Fibroblast of villous mesenchyme (primary cell): ENCODE results near the gene TANGO6. TPM values are rescaled to one million over a fixed set of nuclear protein-coding genes. Genes with fewer than 3 reads are reported as not detected.
A peak's percentile ranks its signal among the peaks of the same experiment; 100 is the strongest.
"Not testable (repeated sequence)": the region's sequence is repeated elsewhere in the genome, so short reads cannot be mapped to it uniquely, and the experiment has no call there.

ENCODE experiments used
- DNase-seq: peaks from one replicate; pipeline ENCODE4 v3.0.0-alpha.2; 2010; ENCODE audit warnings: low read depth
- H3K4me3 ChIP-seq: 2 replicates; pipeline ENCODE4 v1.5.1; 2011; ENCODE audit warnings: low read depth, mild to moderate bottlenecking, low read length
- CTCF ChIP-seq: IDR thresholded peaks from 2 replicates; pipeline ENCODE4 v1.5.1; 2012; ENCODE audit warnings: low read depth, mild to moderate bottlenecking, low read length; ENCODE audit not compliant: insufficient read depth
- total RNA-seq: library from RNA; depleted of rRNA; stranded (reverse); fragments of >200 nt; gene quantifications from 2 replicates; pipeline ENCODE4 v1.2.3, GENCODE V29; 2012

Gene TANGO6
- total RNA-seq, 1 donor: 37.1 TPM

GRCh38 chr16:69126221-69126620 lies 282.9 kb downstream of the TANGO6 start:
- no peak for TF ChIP-seq CTCF
- no peak for DNase-seq
- H3K4me3 ChIP-seq: no peak overlapping the region

- not testable (repeated sequence) for DNase-seq, H3K4me3 ChIP-seq
Measured at GRCh38 chr16:69126801-69127200, 283.5 kb downstream of the TANGO6 start.

GRCh38 chr16:69127966-69128510 lies 284.7 kb downstream of the TANGO6 start:
- no peak for TF ChIP-seq CTCF
- DNase-seq: no peak
- no peak overlapping the region for H3K4me3 ChIP-seq

GRCh38 chr16:69130461-69130860 lies 287.1 kb downstream of the TANGO6 start:
- no peak for DNase-seq
- TF ChIP-seq CTCF: no peak
- peak overlapping the region; percentile 1 for H3K4me3 ChIP-seq

GRCh38 chr16:69131167-69131838 lies 288.0 kb downstream of the TANGO6 start:
- TF ChIP-seq CTCF: no peak
- peak; percentile 38 for DNase-seq
- peak overlapping the region; percentile 100 for H3K4me3 ChIP-seq

- TF ChIP-seq CTCF: no peak
- DNase-seq: peak; percentile 85
Measured at GRCh38 chr16:69131839-69132423, 288.6 kb downstream of the TANGO6 start.

GRCh38 chr16:69132424-69133252 lies 289.3 kb downstream of the TANGO6 start, which contains the start of the genes CHTF8 and UTP4:
TSS of gene CHTF8 (minus strand) at chr16:69132588. CDS start at chr16:69121458, 11,130 bp downstream.
TSS of gene UTP4 (plus strand) at chr16:69132649. CDS start at chr16:69133460, 811 bp downstream.
- no peak for TF ChIP-seq CTCF
- peak within 1 kb of the TSS; percentile 100 for H3K4me3 ChIP-seq
- peak; percentile 84 for DNase-seq

More at GRCh38 chr16:69131839-69132423, 288.6 kb downstream of the TANGO6 start:
- peak overlapping the region; percentile 100 for H3K4me3 ChIP-seq
